ENCODE measurements around the gene RAPGEF3. TPM values are rescaled to one million over a fixed set of nuclear protein-coding genes. Genes with fewer than 3 reads are reported as not detected.

The RAPGEF3 gene
- total and polyA plus RNA-seq, 2 of the 13 experiments (the other 11 are each of a cell fraction or from before 2014, with no cell fraction given), result 0.07 TPM

DNA sequence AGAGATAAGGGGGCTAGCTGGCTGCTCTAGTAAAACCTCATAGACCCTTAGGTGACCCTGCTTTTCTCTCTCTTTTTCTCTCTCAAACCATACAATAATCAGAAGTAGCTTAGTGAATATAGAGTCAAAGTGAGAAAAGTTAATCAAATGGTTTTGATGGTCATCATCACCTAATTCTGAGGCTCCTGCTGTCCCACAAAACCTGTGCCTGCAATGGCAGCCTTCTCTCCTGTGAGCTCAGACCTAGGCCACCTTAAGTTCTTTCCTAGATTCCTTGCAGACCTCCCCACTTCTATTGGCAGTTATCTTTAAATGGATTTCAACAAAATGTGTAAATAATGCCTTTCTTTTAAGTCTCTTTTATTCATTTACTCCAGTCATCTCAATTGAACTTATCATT lies 51.3 kb downstream of the RAPGEF3 start:
- Histone ChIP-seq H3K27ac (ENCODE audit: extremely low read length, insufficient read depth, low read length) (no peak overlapping the region), H3K9me3 (ENCODE audit: low read length) (no peaks in the 10 kb centered on the region), H3K27me3 (ENCODE audit: control insufficient read depth in 1 of 2, insufficient read depth in 2 of 2, low read length in 2 of 2) (no peaks in the 10 kb centered on the region; a peak in 1 of 5 replicates), H3K36me3 (replicated peaks in 1 of 2; ENCODE audit: control insufficient read depth in 1 of 2, insufficient read depth in 2 of 2, low read length in 2 of 2) (no peaks in the 10 kb centered on the region), H4K20me1 (ENCODE audit: insufficient read depth, low read length) (no peaks in the 10 kb centered on the region), H3K4me1 (ENCODE audit: insufficient read depth, low read length) (peaks cover 39% of the 10 kb centered on the region), H3K4me3 (replicated peaks in 1 of 3; ENCODE audit: insufficient read depth in 1 of 3, low read depth in 2 of 3, low read length in 3 of 3) (no peak overlapping the region), H3K4me2 (ENCODE audit: low read depth, low read length) (0 out of 2 replicates have a peak overlapping the region, but pooled peaks have one; percentile 85), H2AFZ (ENCODE audit: low read length) (no peak overlapping the region), H3K9ac (ENCODE audit: insufficient read depth, low read depth, low read length) (no peak overlapping the region), H3K79me2 (ENCODE audit: insufficient read depth, low read length) (peaks cover 26% of the 10 kb centered on the region)
- TF ChIP-seq, protein P1, sequence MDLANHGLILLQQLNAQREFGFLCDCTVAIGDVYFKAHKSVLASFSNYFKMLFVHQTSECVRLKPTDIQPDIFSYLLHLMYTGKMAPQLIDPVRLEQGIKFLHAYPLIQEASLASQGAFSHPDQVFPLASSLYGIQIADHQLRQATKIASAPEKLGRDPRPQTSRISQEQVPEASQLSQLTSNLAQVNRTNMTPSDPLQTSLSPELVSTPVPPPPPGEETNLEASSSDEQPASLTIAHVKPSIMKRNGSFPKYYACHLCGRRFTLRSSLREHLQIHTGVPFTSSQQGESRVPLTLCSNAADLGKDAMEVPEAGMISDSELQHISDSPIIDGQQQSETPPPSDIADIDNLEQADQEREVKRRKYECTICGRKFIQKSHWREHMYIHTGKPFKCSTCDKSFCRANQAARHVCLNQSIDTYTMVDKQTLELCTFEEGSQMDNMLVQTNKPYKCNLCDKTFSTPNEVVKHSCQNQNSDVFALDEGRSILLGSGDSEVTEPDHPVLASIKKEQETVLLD (CRISPR knock-in tag; IDR thresholded peaks at IDR 0.05; ENCODE audit: low read depth), result no peak
- TF ChIP-seq ZNF451 (CRISPR knock-in tag; IDR thresholded peaks at IDR 0.05) (no peak), ZNF225 (CRISPR knock-in tag; IDR thresholded peaks at IDR 0.05) (no peak), RCOR2 (CRISPR knock-in tag; IDR thresholded peaks at IDR 0.05) (no peak), FOXA1 (IDR thresholded peaks at IDR 0.05) (no peak), FOXA1 (CRISPR knock-in tag; IDR thresholded peaks at IDR 0.05) (no peak), SRSF9 (IDR thresholded peaks at IDR 0.05; ENCODE audit: borderline replicate concordance, insufficient read depth, low read depth, low read length, poor library complexity, severe bottlenecking) (no peak), ZNF572 (CRISPR knock-in tag; IDR thresholded peaks at IDR 0.05) (no peak), ISL2 (CRISPR knock-in tag; IDR thresholded peaks at IDR 0.05) (no peak), SIX4 (CRISPR knock-in tag; IDR thresholded peaks at IDR 0.05) (no peak), TOE1 (CRISPR knock-in tag; IDR thresholded peaks at IDR 0.05) (no peak), ZFX (CRISPR knock-in tag; IDR thresholded peaks at IDR 0.05; ENCODE audit: low read depth) (no peak)
- TF ChIP-seq, protein P2, sequence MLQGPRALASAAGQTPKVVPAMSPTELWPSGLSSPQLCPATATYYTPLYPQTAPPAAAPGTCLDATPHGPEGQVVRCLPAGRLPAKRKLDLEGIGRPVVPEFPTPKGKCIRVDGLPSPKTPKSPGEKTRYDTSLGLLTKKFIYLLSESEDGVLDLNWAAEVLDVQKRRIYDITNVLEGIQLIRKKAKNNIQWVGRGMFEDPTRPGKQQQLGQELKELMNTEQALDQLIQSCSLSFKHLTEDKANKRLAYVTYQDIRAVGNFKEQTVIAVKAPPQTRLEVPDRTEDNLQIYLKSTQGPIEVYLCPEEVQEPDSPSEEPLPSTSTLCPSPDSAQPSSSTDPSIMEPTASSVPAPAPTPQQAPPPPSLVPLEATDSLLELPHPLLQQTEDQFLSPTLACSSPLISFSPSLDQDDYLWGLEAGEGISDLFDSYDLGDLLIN (CRISPR knock-in tag; IDR thresholded peaks at IDR 0.05; ENCODE audit: borderline replicate concordance), result no peak
- TF ChIP-seq, protein P3, sequence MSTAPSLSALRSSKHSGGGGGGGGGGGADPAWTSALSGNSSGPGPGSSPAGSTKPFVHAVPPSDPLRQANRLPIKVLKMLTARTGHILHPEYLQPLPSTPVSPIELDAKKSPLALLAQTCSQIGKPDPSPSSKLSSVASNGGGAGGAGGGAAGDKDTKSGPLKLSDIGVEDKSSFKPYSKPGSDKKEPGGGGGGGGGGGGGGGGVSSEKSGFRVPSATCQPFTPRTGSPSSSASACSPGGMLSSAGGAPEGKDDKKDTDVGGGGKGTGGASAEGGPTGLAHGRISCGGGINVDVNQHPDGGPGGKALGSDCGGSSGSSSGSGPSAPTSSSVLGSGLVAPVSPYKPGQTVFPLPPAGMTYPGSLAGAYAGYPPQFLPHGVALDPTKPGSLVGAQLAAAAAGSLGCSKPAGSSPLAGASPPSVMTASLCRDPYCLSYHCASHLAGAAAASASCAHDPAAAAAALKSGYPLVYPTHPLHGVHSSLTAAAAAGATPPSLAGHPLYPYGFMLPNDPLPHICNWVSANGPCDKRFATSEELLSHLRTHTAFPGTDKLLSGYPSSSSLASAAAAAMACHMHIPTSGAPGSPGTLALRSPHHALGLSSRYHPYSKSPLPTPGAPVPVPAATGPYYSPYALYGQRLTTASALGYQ (CRISPR knock-in tag; IDR thresholded peaks at IDR 0.05), result no peak
- TF ChIP-seq, protein P4, sequence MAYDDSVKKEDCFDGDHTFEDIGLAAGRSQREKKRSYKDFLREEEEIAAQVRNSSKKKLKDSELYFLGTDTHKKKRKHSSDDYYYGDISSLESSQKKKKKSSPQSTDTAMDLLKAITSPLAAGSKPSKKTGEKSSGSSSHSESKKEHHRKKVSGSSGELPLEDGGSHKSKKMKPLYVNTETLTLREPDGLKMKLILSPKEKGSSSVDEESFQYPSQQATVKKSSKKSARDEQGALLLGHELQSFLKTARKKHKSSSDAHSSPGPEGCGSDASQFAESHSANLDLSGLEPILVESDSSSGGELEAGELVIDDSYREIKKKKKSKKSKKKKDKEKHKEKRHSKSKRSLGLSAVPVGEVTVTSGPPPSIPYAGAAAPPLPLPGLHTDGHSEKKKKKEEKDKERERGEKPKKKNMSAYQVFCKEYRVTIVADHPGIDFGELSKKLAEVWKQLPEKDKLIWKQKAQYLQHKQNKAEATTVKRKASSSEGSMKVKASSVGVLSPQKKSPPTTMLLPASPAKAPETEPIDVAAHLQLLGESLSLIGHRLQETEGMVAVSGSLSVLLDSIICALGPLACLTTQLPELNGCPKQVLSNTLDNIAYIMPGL (CRISPR knock-in tag; IDR thresholded peaks at IDR 0.05; ENCODE audit: borderline replicate concordance in 1 of 2, low read depth in 1 of 2), result no peak
- TF ChIP-seq, protein P5, sequence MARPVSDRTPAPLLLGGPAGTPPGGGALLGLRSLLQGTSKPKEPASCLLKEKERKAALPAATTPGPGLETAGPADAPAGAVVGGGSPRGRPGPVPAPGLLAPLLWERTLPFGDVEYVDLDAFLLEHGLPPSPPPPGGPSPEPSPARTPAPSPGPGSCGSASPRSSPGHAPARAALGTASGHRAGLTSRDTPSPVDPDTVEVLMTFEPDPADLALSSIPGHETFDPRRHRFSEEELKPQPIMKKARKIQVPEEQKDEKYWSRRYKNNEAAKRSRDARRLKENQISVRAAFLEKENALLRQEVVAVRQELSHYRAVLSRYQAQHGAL (CRISPR knock-in tag; IDR thresholded peaks at IDR 0.05; ENCODE audit: not compliant biosample characterization), result no peak
- ChIA-PET CTCF (ENCODE audit: low intra/inter-chr PET ratio, low total read pairs) (no interaction called here), POLR2A (interaction anchor here (1.1 kb wide), 1 partner anchor 9 kb away, joined by 3 read pairs; no protein-coding TSS in a partner anchor)
- FAIRE-seq (no peak), DNase-seq (ENCODE audit: low spot score) (no peak), ATAC-seq (no peak)
- no TSS peak for BruUV-seq (replicated peaks)
- intact Hi-C loops (cut with micrococcal nuclease; ENCODE audit: unreplicated experiment), result no loop called here
- in situ Hi-C loops (cut with HindIII; ENCODE audit: extremely low pct_ligation_motif_present, low pct_unique_long_range_greater_than_20kb), result no loop called here
